Activated CD4-positive, alpha-beta memory T cell treated with anti-CD3 and anti-CD28 coated beads for 36 hours (primary cell): ENCODE results near the gene MKNK2. TPM values are rescaled to one million over a fixed set of nuclear protein-coding genes. Genes with fewer than 3 reads are reported as not detected.

Source experiments
- CTCF ChIA-PET: fragments of 350-600 bp; sonication (Branson Sonifier 250); formaldehyde crosslinking; loops from one replicate; lab custom pipeline; 2021; ENCODE audit warnings: antibody characterized with exemption, inconsistent platforms; lab: Charles Lee
- POLR2A ChIA-PET: fragments of 350-600 bp; sonication (Branson Sonifier 250); formaldehyde crosslinking; loops from one replicate; lab custom pipeline; 2021; ENCODE audit warnings: antibody characterized with exemption; lab: Charles Lee
- DNase-seq: peaks from one replicate; pipeline ENCODE4 v3.0.0-alpha.2; 2020
- H3K27ac Mint-ChIP-seq: one replicate; pipeline ENCODE4 v1.8.0; 2021; ENCODE audit warnings: mixed read lengths
- H3K27me3 Mint-ChIP-seq: one replicate; pipeline ENCODE4 v1.8.0; 2021; ENCODE audit warnings: mixed read lengths
- H3K36me3 Mint-ChIP-seq: one replicate; pipeline ENCODE4 v1.8.0; 2021; ENCODE audit warnings: mixed read lengths
- H3K4me1 Mint-ChIP-seq: one replicate; pipeline ENCODE4 v1.8.0; 2021; ENCODE audit warnings: low read depth, mixed read lengths
- H3K4me3 Mint-ChIP-seq: one replicate; pipeline ENCODE4 v1.8.0; 2021; ENCODE audit warnings: mild to moderate bottlenecking, mixed read lengths
- H3K9me3 Mint-ChIP-seq: one replicate; pipeline ENCODE4 v1.8.0; 2021; ENCODE audit warnings: mixed read lengths
- intact Hi-C: fragments of 100-400 bp; cut with micrococcal nuclease; formaldehyde crosslinking; loops from one replicate; pipeline ENCODE4 v1.15.1; 2023
- total RNA-seq, 2 experiments: library from RNA; stranded (reverse); gene quantifications; one replicate each; pipeline ENCODE4 v1.2.3, GENCODE V29; 2021

MKNK2 gene
- total RNA-seq, 2 experiments from 2014 or later: 143 to 157 TPM

- H3K27me3 Mint-ChIP-seq: no peaks in the 10 kb centered on the region
- DNase-seq: no peak
- peaks cover 14% of the 10 kb centered on the region for H3K4me1 Mint-ChIP-seq
- H3K4me3 Mint-ChIP-seq: peak overlapping the region; percentile 65
- ChIA-PET CTCF (no interaction called here), POLR2A (no interaction called here)
- H3K27ac Mint-ChIP-seq: no peak overlapping the region
- peaks cover 3% of the 10 kb centered on the region for H3K36me3 Mint-ChIP-seq
- no peaks in the 10 kb centered on the region for H3K9me3 Mint-ChIP-seq
- intact Hi-C loops: no loop called here
Measured at GRCh38 chr19:2014131-2014571, 36.9 kb downstream of the MKNK2 start.

- no peak overlapping the region for H3K4me3 Mint-ChIP-seq
- DNase-seq: no peak
- CTCF ChIA-PET: no interaction called here
- H3K9me3 Mint-ChIP-seq: no peaks in the 10 kb centered on the region
- POLR2A ChIA-PET: no interaction called here
- H3K27me3 Mint-ChIP-seq: no peaks in the 10 kb centered on the region
- peaks cover 3% of the 10 kb centered on the region for H3K36me3 Mint-ChIP-seq
- H3K27ac Mint-ChIP-seq: no peak overlapping the region
- intact Hi-C loops: no loop called here
- peaks cover 14% of the 10 kb centered on the region for H3K4me1 Mint-ChIP-seq
Measured at GRCh38 chr19:2013683-2013961, 37.4 kb downstream of the MKNK2 start.

GRCh38 chr19:2012941-2013682, 37.9 kb downstream of the MKNK2 start:
- Mint-ChIP-seq H3K4me1 (peaks cover 14% of the 10 kb centered on the region), H3K36me3 (peaks cover 3% of the 10 kb centered on the region), H3K9me3 (no peaks in the 10 kb centered on the region), H3K27ac (no peak overlapping the region), H3K27me3 (no peaks in the 10 kb centered on the region), H3K4me3 (no peak overlapping the region)
- intact Hi-C loops: no loop called here
- ChIA-PET POLR2A (no interaction called here), CTCF (no interaction called here)
- no peak for DNase-seq

- POLR2A ChIA-PET: no interaction called here
- CTCF ChIA-PET: no interaction called here
- Mint-ChIP-seq H3K4me3 (no peak overlapping the region), H3K36me3 (peaks cover 3% of the 10 kb centered on the region), H3K27me3 (no peaks in the 10 kb centered on the region), H3K9me3 (no peaks in the 10 kb centered on the region), H3K4me1 (peaks cover 10% of the 10 kb centered on the region), H3K27ac (no peak overlapping the region)
- intact Hi-C loops: no loop called here
- DNase-seq: no peak
Measured at GRCh38 chr19:2011169-2011568, 39.9 kb downstream of the MKNK2 start.

- POLR2A ChIA-PET: no interaction called here
- no peak for DNase-seq
- H3K9me3 Mint-ChIP-seq: no peaks in the 10 kb centered on the region
- H3K4me3 Mint-ChIP-seq: no peak overlapping the region
- CTCF ChIA-PET: interaction anchor here (0.5 kb wide), 1 partner anchor 555 kb away, joined by 3 read pairs; no protein-coding TSS in a partner anchor
- H3K4me1 Mint-ChIP-seq: peaks cover 8% of the 10 kb centered on the region
- no peaks in the 10 kb centered on the region for H3K27me3 Mint-ChIP-seq
- intact Hi-C loops: no loop called here
- peaks cover 3% of the 10 kb centered on the region for H3K36me3 Mint-ChIP-seq
- no peak overlapping the region for H3K27ac Mint-ChIP-seq
Measured at GRCh38 chr19:2010135-2010668, 40.8 kb downstream of the MKNK2 start.

- Mint-ChIP-seq H3K36me3 (peaks cover 5% of the 10 kb centered on the region), H3K27ac (no peak overlapping the region), H3K27me3 (no peaks in the 10 kb centered on the region), H3K4me3 (no peak overlapping the region), H3K9me3 (no peaks in the 10 kb centered on the region), H3K4me1 (peaks cover 8% of the 10 kb centered on the region)
- intact Hi-C loops: no loop called here
- POLR2A ChIA-PET: interaction anchor here (0.7 kb wide), 1 partner anchor 8 kb away, joined by 5 read pairs; no protein-coding TSS in a partner anchor
- CTCF ChIA-PET: interaction anchor here (0.6 to 1.4 kb wide), 5 partner anchors 15 to 633 kb away, joined by 3 to 5 read pairs (median 3); no protein-coding TSS in a partner anchor
- no peak for DNase-seq
Measured at GRCh38 chr19:2003874-2004273, 47.2 kb downstream of the MKNK2 start.

GRCh38 chr19:1999856-2000515, 51.1 kb downstream of the MKNK2 start:
- Mint-ChIP-seq H3K9me3 (no peaks in the 10 kb centered on the region), H3K27ac (no peak overlapping the region), H3K27me3 (no peaks in the 10 kb centered on the region), H3K4me1 (peaks cover 15% of the 10 kb centered on the region), H3K4me3 (no peak overlapping the region), H3K36me3 (peaks cover 13% of the 10 kb centered on the region)
- ChIA-PET POLR2A (no interaction called here), CTCF (interaction anchor here (0.6 kb wide), 1 partner anchor 662 kb away, joined by 3 read pairs; no protein-coding TSS in a partner anchor)
- intact Hi-C loops: no loop called here
- DNase-seq: no peak

- Mint-ChIP-seq H3K4me3 (no peak overlapping the region), H3K27ac (no peak overlapping the region), H3K27me3 (no peaks in the 10 kb centered on the region), H3K9me3 (no peaks in the 10 kb centered on the region), H3K36me3 (peaks cover 14% of the 10 kb centered on the region), H3K4me1 (peaks cover 15% of the 10 kb centered on the region)
- ChIA-PET CTCF (interaction anchor here (0.6 kb wide), 1 partner anchor 663 kb away, joined by 3 read pairs; no protein-coding TSS in a partner anchor), POLR2A (no interaction called here)
- intact Hi-C loops: no loop called here
- no peak for DNase-seq
Measured at GRCh38 chr19:1998712-1999708, 52.0 kb downstream of the MKNK2 start.

GRCh38 chr19:1997353-1998233, 53.5 kb downstream of the MKNK2 start:
- POLR2A ChIA-PET: no interaction called here
- peaks cover 15% of the 10 kb centered on the region for H3K4me1 Mint-ChIP-seq
- no peak overlapping the region for H3K27ac Mint-ChIP-seq
- H3K9me3 Mint-ChIP-seq: no peaks in the 10 kb centered on the region
- CTCF ChIA-PET: interaction anchor here (0.7 kb wide), 1 partner anchor 115 kb away, joined by 6 read pairs; no protein-coding TSS in a partner anchor
- no peak for DNase-seq
- intact Hi-C loops: no loop called here
- no peak overlapping the region for H3K4me3 Mint-ChIP-seq
- no peaks in the 10 kb centered on the region for H3K27me3 Mint-ChIP-seq
- peaks cover 13% of the 10 kb centered on the region for H3K36me3 Mint-ChIP-seq

- CTCF ChIA-PET: no interaction called here
- POLR2A ChIA-PET: no interaction called here
- peaks cover 11% of the 10 kb centered on the region for H3K36me3 Mint-ChIP-seq
- no peak overlapping the region for H3K27ac Mint-ChIP-seq
- no peaks in the 10 kb centered on the region for H3K27me3 Mint-ChIP-seq
- no peak overlapping the region for H3K4me3 Mint-ChIP-seq
- peak; percentile 40 for DNase-seq
- no peaks in the 10 kb centered on the region for H3K9me3 Mint-ChIP-seq
- H3K4me1 Mint-ChIP-seq: peaks cover 4% of the 10 kb centered on the region
- intact Hi-C loops: no loop called here
Measured at GRCh38 chr19:1992759-1993260, 58.2 kb downstream of the MKNK2 start.
